B cell (primary cell): Measurements from ENCODE around the gene AOPEP. TPM values are rescaled to one million over a fixed set of nuclear protein-coding genes. Genes with fewer than 3 reads are reported as not detected.

ENCODE experiments used
- ATAC-seq: fragments of 200-7000 bp; cut with Tn5 transposase; one replicate; pipeline ENCODE4 v1.10.0; 2021; ENCODE audit warnings: low read depth, mild to moderate bottlenecking, moderate number of reproducible peaks, moderate library complexity
- CTCF ChIA-PET: fragments of 350-600 bp; sonication (Branson Sonifier 250); formaldehyde crosslinking; loops from one replicate; lab custom pipeline; 2021; ENCODE audit warnings: antibody characterized with exemption, inconsistent platforms; lab: Charles Lee
- POLR2A ChIA-PET: fragments of 350-600 bp; sonication (Branson Sonifier 250); formaldehyde crosslinking; loops from one replicate; lab custom pipeline; 2021; ENCODE audit warnings: antibody characterized with exemption; lab: Charles Lee
- DNase-seq: peaks from one replicate; pipeline ENCODE4 v3.0.0; 2013
- H2AFZ ChIP-seq: 2 replicates; pipeline ENCODE4 v1.6.1; 2012; ENCODE audit warnings: mild to moderate bottlenecking, low read depth, low read length; ENCODE audit not compliant: insufficient read depth, poor library complexity, severe bottlenecking
- H3K27ac ChIP-seq, 2 donors: 1 replicate in 1 of 2; 2 replicates in 1 of 2; pipeline ENCODE4 v1.5.1; 2012 to 2013; ENCODE audit warnings: low read length in 2 of 2, mild to moderate bottlenecking in 2 of 2, moderate library complexity in 1 of 2
- H3K27me3 ChIP-seq, 4 experiments: fragments of 200-600 bp in 1 of 4; sonication (generic) in 1 of 4; replicated peaks in 1 of 4; 1 replicate in 2 of 4; 2 replicates in 2 of 4; pipeline versions ENCODE4 v1.6.1 to v1.7.0; 2013 to 2016; ENCODE audit warnings: low read length in 3 of 4, mild to moderate bottlenecking in 2 of 4, mixed read lengths in 1 of 4, moderate library complexity in 1 of 4; ENCODE audit not compliant: insufficient read depth in 4 of 4, control insufficient read depth in 3 of 4; ENCODE audit errors: control extremely low read depth in 1 of 4
- H3K36me3 ChIP-seq, 2 experiments: replicated peaks in 1 of 2; 1 replicate in 1 of 2; 2 replicates in 1 of 2; pipeline versions ENCODE4 v1.6.1 to v1.7.1; 2013; ENCODE audit warnings: low read length in 1 of 2; ENCODE audit not compliant: insufficient read depth in 2 of 2, control insufficient read depth in 1 of 2; ENCODE audit errors: control extremely low read depth in 1 of 2, extremely low read depth in 1 of 2
- H3K4me1 ChIP-seq, 2 donors: fragments of 200-600 bp in 1 of 2; sonication (generic) in 1 of 2; 1 replicate in 1 of 2; 2 replicates in 1 of 2; pipeline versions ENCODE4 v1.5.1 to v1.6.1; 2013 to 2017; ENCODE audit warnings: low read length in 2 of 2; ENCODE audit not compliant: control insufficient read depth in 2 of 2, insufficient read depth in 2 of 2
- H3K4me2 ChIP-seq: replicated peaks from 2 replicates; pipeline ENCODE3; 2012; ENCODE audit warnings: mild to moderate bottlenecking, low read depth, low read length; ENCODE audit not compliant: poor library complexity, severe bottlenecking
- H3K4me3 ChIP-seq, 5 experiments: fragments of 200-600 bp in 1 of 5; sonication (generic) in 1 of 5; 1 replicate in 3 of 5; 2 replicates in 2 of 5; pipeline versions ENCODE4 v1.5.1 to v1.7.0; 2011 to 2016; ENCODE audit warnings: low read length in 4 of 5, mild to moderate bottlenecking in 4 of 5, low read depth in 2 of 5, control low read depth in 1 of 5, moderate library complexity in 1 of 5; ENCODE audit not compliant: insufficient read depth in 1 of 5; ENCODE audit errors: control extremely low read depth in 1 of 5, extremely low read depth in 1 of 5
- H3K79me2 ChIP-seq: fragments of 200-600 bp; sonication (generic); one replicate; pipeline ENCODE4 v1.6.0; 2016; ENCODE audit warnings: low read length; ENCODE audit not compliant: control insufficient read depth, insufficient read depth
- H3K9ac ChIP-seq: fragments of 200-600 bp; sonication (generic); 2 replicates; pipeline ENCODE4 v1.6.1; 2017; ENCODE audit warnings: mild to moderate bottlenecking, low read length, moderate library complexity
- H3K9me3 ChIP-seq, 3 donors: one replicate each; pipeline versions ENCODE4 v1.6.1 to v1.7.1; 2013; ENCODE audit warnings: low read length in 2 of 3; ENCODE audit not compliant: control insufficient read depth in 2 of 3, insufficient read depth in 1 of 3; ENCODE audit errors: control extremely low read depth in 1 of 3
- H4K20me1 ChIP-seq: 2 replicates; pipeline ENCODE4 v1.6.0; 2012; ENCODE audit warnings: mild to moderate bottlenecking, low read length; ENCODE audit not compliant: insufficient read depth, control insufficient read depth, poor library complexity, severe bottlenecking
- H3K27ac Mint-ChIP-seq: one replicate; pipeline ENCODE4 v1.8.0; 2021; ENCODE audit warnings: mixed read lengths
- H3K27me3 Mint-ChIP-seq: one replicate; pipeline ENCODE4 v1.8.0; 2021; ENCODE audit warnings: mixed read lengths
- H3K4me1 Mint-ChIP-seq: one replicate; pipeline ENCODE4 v1.8.0; 2021; ENCODE audit warnings: mixed read lengths
- H3K4me3 Mint-ChIP-seq: one replicate; pipeline ENCODE4 v1.8.0; 2021; ENCODE audit warnings: mixed read lengths
- H3K9me3 Mint-ChIP-seq: one replicate; pipeline ENCODE4 v1.8.0; 2022; ENCODE audit warnings: mixed read lengths; ENCODE audit not compliant: insufficient read depth
- EZH2 ChIP-seq: IDR thresholded peaks from 2 replicates; pipeline ENCODE4 v1.6.1; 2012; ENCODE audit warnings: borderline replicate concordance, low read depth, mild to moderate bottlenecking, moderate library complexity, low read length; ENCODE audit not compliant: insufficient read depth, poor library complexity, severe bottlenecking
- WGBS: methylation state at CpG from one replicate; pipeline ENCODE4 v1.1.5; 2013; ENCODE audit warnings: missing lambda C conversion rate; ENCODE audit not compliant: insufficient coverage; 5-methylcytosine and 5-hydroxymethylcytosine counted together
- intact Hi-C: fragments of 100-400 bp; cut with micrococcal nuclease; formaldehyde crosslinking; loops from one replicate; pipeline ENCODE4 v1.10.0; 2022
- polyA plus RNA-seq: library from polyadenylated mRNA; depleted of rRNA; stranded (reverse); fragments of >200 nt; gene quantifications from 2 replicates; pipeline ENCODE4 v1.2.3, GENCODE V29; 2012
- total RNA-seq, 2 donors: library from RNA; stranded (reverse); fragments of 120-200 nt in 1 of 2; gene quantifications; 1 replicate in 1 of 2; 2 replicates in 1 of 2; pipeline versions ENCODE4 v1.2.3 to v1.2.4, GENCODE V29; 2013 to 2022
- TF ChIP-seq, protein P1 (sequence below): fragments of 200-600 bp; IDR thresholded peaks from one replicate; pipeline ENCODE4 v1.8.0; 2022; ENCODE audit warnings: antibody characterized with exemption, mild to moderate bottlenecking

AOPEP gene
- total and polyA plus RNA-seq, 2 donors (not counting 1 experiment from before 2014, with no cell fraction given) = 5.1 to 35.8 TPM

DNA sequence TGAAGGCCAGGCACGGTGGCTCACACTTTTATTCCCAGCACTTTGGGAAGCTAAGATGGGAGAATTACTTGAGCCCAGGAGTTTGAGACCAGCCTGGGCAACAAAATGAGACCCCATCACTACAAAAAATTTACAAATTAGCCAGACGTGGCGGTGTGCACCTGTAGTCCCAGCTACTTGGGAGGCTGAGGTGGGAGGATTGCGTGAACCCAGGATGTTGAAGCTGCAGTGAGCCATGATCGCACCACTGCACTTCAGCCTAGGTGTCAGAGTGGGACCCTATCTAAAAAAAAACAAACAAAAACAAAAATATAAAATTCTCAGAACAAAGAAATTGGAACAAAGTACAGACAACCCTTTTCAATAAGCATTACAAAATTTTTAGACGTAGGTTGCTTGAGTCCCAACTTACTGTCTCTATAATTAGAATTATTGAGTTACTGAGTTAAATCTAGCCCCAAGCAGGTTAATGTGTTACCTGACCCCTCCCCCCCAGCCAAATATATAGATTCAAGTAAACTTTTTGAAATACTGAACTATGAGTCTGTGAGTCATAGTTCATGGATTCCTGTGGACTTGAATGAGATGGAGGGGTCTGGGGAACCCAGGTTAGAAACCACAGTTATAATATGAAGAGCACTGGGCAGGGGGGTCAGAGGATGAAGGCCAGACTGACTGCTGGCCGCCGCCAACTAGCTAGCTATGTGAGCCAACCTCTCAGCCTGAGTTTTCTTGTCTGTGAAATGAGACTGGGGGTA lies 173.1 kb downstream of the AOPEP start:
- Histone ChIP-seq H3K27me3 (no peaks in the 10 kb centered on the region), H3K9ac (no peak overlapping the region), H3K36me3 (no peaks in the 10 kb centered on the region), H3K4me1 (no peaks in the 10 kb centered on the region), H3K79me2 (no peaks in the 10 kb centered on the region), H3K27ac (no peak overlapping the region), H4K20me1 (no peaks in the 10 kb centered on the region), H2AFZ (no peak overlapping the region), H3K4me3 (no peak overlapping the region), H3K9me3 (no peaks in the 10 kb centered on the region), H3K4me2 (no peak overlapping the region)
- 100% methylated on average over 2 of the region's 8 CpGs for WGBS
- no peak for DNase-seq
- CTCF ChIA-PET = interaction anchor here (0.6 kb wide), 1 partner anchor 118 kb away, joined by 3 read pairs; no protein-coding TSS in a partner anchor
- intact Hi-C loops = no loop called here
- no peaks in the 10 kb centered on the region for H3K27me3 Mint-ChIP-seq
- H3K4me3 Mint-ChIP-seq = no peak overlapping the region
- H3K9me3 Mint-ChIP-seq = no peaks in the 10 kb centered on the region
- POLR2A ChIA-PET = no interaction called here
- TF ChIP-seq, protein P1, sequence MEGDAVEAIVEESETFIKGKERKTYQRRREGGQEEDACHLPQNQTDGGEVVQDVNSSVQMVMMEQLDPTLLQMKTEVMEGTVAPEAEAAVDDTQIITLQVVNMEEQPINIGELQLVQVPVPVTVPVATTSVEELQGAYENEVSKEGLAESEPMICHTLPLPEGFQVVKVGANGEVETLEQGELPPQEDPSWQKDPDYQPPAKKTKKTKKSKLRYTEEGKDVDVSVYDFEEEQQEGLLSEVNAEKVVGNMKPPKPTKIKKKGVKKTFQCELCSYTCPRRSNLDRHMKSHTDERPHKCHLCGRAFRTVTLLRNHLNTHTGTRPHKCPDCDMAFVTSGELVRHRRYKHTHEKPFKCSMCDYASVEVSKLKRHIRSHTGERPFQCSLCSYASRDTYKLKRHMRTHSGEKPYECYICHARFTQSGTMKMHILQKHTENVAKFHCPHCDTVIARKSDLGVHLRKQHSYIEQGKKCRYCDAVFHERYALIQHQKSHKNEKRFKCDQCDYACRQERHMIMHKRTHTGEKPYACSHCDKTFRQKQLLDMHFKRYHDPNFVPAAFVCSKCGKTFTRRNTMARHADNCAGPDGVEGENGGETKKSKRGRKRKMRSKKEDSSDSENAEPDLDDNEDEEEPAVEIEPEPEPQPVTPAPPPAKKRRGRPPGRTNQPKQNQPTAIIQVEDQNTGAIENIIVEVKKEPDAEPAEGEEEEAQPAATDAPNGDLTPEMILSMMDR = no peak
- no peak for TF ChIP-seq EZH2
- ATAC-seq = no peak
- H3K4me1 Mint-ChIP-seq = no peaks in the 10 kb centered on the region
- no peak overlapping the region for H3K27ac Mint-ChIP-seq

DNA sequence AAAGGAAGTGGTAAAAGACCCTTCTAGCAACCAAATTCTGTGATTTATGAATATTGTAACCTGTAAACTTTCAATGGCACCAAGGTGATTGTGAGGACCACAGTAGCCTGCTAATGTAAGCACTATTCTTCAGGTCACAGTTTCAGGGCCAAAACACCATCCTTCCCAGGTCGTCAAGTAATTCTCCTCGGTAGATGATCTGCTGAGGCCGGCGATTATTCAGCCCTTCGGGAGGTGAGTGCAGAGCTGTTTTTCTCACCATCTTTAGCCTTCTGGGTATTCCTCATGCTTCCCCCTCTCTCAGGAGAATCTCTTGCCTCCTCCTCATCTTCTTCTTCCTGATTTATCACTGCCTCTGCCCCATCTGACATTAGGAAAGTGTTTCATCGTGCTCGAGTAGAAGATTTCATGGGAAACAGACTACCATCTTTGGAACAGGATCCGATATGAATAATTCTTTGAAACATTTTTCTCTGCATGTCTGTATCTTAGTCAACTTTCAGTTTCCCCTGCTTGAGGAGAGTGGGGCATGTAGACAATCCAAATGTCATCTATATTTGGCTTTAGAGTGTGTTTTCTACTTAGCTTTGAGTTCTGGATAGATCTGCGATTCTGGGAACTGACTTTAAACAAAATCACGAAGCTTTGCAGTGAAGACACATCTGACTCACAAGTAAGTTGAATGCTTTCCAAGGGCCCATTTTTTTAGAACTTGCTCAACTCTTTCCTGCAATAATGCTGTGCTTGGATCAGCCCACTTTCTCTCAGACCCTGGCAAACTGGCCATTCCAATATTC lies 173.9 kb downstream of the AOPEP start:
- Histone ChIP-seq H3K27ac (no peak overlapping the region), H3K4me1 (no peaks in the 10 kb centered on the region), H3K79me2 (no peaks in the 10 kb centered on the region), H3K4me3 (no peak overlapping the region), H3K36me3 (no peaks in the 10 kb centered on the region), H3K9ac (no peak overlapping the region), H3K4me2 (no peak overlapping the region), H4K20me1 (no peaks in the 10 kb centered on the region), H3K9me3 (no peaks in the 10 kb centered on the region), H3K27me3 (no peaks in the 10 kb centered on the region), H2AFZ (no peak overlapping the region)
- Mint-ChIP-seq H3K4me1 (no peaks in the 10 kb centered on the region), H3K4me3 (no peak overlapping the region), H3K27me3 (no peaks in the 10 kb centered on the region), H3K9me3 (no peaks in the 10 kb centered on the region), H3K27ac (no peak overlapping the region)
- POLR2A ChIA-PET = no interaction called here
- TF ChIP-seq, protein P1 = no peak
- no peak for TF ChIP-seq EZH2
- ATAC-seq (no peak), DNase-seq (no peak)
- CTCF ChIA-PET = no interaction called here
- 97% methylated on average over 9 of the region's 10 CpGs for WGBS
- intact Hi-C loops = no loop called here
